Testis (tissue), 3 donors: ENCODE measurements around the gene RASL10A. TPM values are rescaled to one million over a fixed set of nuclear protein-coding genes. Genes with fewer than 3 reads are reported as not detected.
A peak's percentile ranks its signal among the peaks of the same experiment; 100 is the strongest.

Experiments
- DNase-seq: peaks from one replicate; pipeline ENCODE4 v3.0.0-alpha.2; 2019
- H3K27ac ChIP-seq, 2 donors: fragments of 200-600 bp; sonication (generic); one replicate each; pipeline ENCODE4 v1.5.1; 2019
- H3K27me3 ChIP-seq: fragments of 200-600 bp; sonication (generic); one replicate; pipeline ENCODE4 v1.5.1; 2019
- H3K36me3 ChIP-seq: fragments of 200-600 bp; sonication (generic); one replicate; pipeline ENCODE4 v1.5.1; 2017; ENCODE audit warnings: low read depth; ENCODE audit errors: missing control alignments
- H3K4me1 ChIP-seq: fragments of 200-600 bp; sonication (generic); one replicate; pipeline ENCODE4 v1.5.1; 2019
- H3K4me3 ChIP-seq, 2 donors: fragments of 200-600 bp; sonication (generic); one replicate each; pipeline ENCODE4 v1.5.1; 2017 to 2019
- H3K9me3 ChIP-seq: fragments of 200-600 bp; sonication (generic); one replicate; pipeline ENCODE4 v1.5.1; 2017
- POLR2A ChIP-seq: fragments of 450-650 bp; IDR thresholded peaks from one replicate; pipeline ENCODE4 v1.6.1; 2017; ENCODE audit warnings: antibody characterized with exemption, mild to moderate bottlenecking, moderate library complexity
- WGBS, 2 donors: methylation state at CpG; one replicate each; pipeline ENCODE4 v1.1.5; 2018; 5-methylcytosine and 5-hydroxymethylcytosine counted together
- intact Hi-C: fragments of 100-400 bp; cut with DNase I; formaldehyde crosslinking; loops from one replicate; pipeline ENCODE4 v1.15.1; 2023; ENCODE audit warnings: low total_unique reads
- polyA plus RNA-seq: library from polyadenylated mRNA; stranded (reverse); fragments of 350-450 nt; fragmentation: Illumina TruSeq; extraction: RNeasy Lipid Tissue Mini Kit (QIAGEN cat#74804); gene quantifications from one replicate; pipeline ENCODE4 v1.2.3, GENCODE V29; 2014; ENCODE audit warnings: low read depth, low replicate concordance; ENCODE audit not compliant: insufficient read depth
- total RNA-seq, 2 donors: library from RNA; depleted of rRNA; stranded (reverse); fragments of >200 nt; gene quantifications; one replicate each; pipeline ENCODE4 v1.2.3, GENCODE V29; 2016
- TF ChIP-seq, protein P1 (sequence below), 3 experiments: fragments of 450-650 bp in 2 of 3; fragments of 200-600 bp in 1 of 3; sonication (generic) in 1 of 3; IDR thresholded peaks; one replicate each; pipeline ENCODE4 v1.5.1; 2016 to 2019; ENCODE audit warnings: antibody characterized with exemption in 3 of 3, mild to moderate bottlenecking in 2 of 3, moderate library complexity in 1 of 3

Gene RASL10A
- total and polyA plus RNA-seq, 3 donors from 2014 or later, result 2.2 to 10.4 (median 7.1) TPM

- intact Hi-C loops, result no loop called here
- no peak overlapping the region for H3K4me3 ChIP-seq
- H3K27me3 ChIP-seq, result no peaks in the 10 kb centered on the region
- H3K36me3 ChIP-seq, result no peaks in the 10 kb centered on the region
- H3K4me1 ChIP-seq, result peaks cover 64% of the 10 kb centered on the region
- no peaks in the 10 kb centered on the region for H3K9me3 ChIP-seq
- TF ChIP-seq, protein P1, sequence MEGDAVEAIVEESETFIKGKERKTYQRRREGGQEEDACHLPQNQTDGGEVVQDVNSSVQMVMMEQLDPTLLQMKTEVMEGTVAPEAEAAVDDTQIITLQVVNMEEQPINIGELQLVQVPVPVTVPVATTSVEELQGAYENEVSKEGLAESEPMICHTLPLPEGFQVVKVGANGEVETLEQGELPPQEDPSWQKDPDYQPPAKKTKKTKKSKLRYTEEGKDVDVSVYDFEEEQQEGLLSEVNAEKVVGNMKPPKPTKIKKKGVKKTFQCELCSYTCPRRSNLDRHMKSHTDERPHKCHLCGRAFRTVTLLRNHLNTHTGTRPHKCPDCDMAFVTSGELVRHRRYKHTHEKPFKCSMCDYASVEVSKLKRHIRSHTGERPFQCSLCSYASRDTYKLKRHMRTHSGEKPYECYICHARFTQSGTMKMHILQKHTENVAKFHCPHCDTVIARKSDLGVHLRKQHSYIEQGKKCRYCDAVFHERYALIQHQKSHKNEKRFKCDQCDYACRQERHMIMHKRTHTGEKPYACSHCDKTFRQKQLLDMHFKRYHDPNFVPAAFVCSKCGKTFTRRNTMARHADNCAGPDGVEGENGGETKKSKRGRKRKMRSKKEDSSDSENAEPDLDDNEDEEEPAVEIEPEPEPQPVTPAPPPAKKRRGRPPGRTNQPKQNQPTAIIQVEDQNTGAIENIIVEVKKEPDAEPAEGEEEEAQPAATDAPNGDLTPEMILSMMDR (IDR thresholded peaks at IDR 0.05), result no peak
- no peak for TF ChIP-seq POLR2A
- DNase-seq, result no peak
- 60 to 72% methylated on average over 10 to 28 of the region's 28 CpGs for WGBS, 2 donors
- H3K27ac ChIP-seq, result peak overlapping the region; percentile 55 to 64
Observed at GRCh38 chr22:29310065-29310862, 5.2 kb downstream of the RASL10A start.

DNA sequence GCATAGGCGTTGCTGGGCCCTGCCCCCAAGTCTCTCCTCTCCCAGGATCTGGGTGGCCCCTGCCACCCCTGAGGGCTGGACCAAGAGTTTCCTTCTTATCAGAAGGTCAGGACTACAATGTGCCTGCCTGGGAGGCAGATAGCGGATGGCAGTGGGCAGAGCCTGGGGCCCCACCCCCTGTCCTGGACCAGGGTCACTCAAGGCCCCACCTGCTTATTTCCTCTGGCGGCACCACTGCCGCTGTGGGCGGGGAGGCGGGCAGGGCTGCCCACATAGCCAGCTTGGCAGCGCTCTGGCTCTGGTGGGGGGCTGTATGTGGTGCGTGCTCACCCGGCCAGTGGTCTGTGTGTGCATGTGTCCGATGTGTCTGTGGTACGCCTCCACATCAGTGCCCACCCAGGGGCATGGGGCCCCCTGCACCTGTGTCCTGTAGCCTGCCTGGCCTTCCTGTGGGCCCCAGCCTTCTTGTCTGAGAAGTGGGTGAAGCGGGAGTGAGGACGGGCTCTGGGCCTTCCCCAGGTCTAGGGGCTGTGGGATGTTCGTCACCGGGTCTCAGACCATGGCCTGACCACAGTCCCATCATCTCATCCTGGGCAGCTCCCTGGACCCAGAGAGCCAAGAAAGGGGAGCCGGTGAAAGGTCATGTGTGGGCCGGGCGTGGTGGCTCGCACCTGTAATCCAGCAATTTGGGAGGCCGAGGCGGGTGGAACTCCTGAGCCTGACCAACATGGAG lies 6.0 kb downstream of the RASL10A start:
- Histone ChIP-seq H3K27me3 (no peaks in the 10 kb centered on the region), H3K4me3 (no peak overlapping the region), H3K4me1 (peaks cover 61% of the 10 kb centered on the region), H3K9me3 (no peaks in the 10 kb centered on the region), H3K36me3 (no peaks in the 10 kb centered on the region), H3K27ac (peak overlapping the region in 1 of 2 donors; percentile 59)
- no peak for TF ChIP-seq POLR2A
- TF ChIP-seq, protein P1 (IDR thresholded peaks at IDR 0.05), result no peak
- DNase-seq, result peak; percentile 93
- WGBS, 2 donors, result 70 to 87% methylated on average over 12 to 21 of the region's 21 CpGs
- intact Hi-C loops, result no loop called here

DNA sequence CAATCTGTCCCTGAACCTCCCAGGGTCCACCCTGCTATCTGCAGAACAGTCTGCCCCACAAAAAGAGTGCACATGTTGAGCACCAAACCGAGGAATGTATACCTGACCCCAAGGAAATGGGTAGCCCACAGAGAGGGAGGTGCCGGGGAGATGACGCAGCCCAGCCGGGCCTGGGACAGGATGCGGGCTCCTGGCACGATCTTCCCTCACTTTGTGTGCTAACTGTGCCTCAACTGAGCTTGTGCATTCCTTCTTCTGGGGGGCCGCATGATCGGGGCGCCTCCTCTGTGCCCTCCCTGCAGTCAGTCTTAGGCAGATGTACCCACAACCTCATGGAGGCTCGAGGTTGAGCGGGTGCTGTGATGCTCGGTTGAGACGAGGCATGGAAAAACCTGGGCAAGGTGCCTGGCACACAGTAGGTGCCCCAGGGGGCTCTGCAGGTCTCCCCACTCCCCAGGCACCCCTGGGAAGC lies 6.7 kb downstream of the RASL10A start:
- TF ChIP-seq POLR2A, result no peak
- TF ChIP-seq, protein P1 (IDR thresholded peaks at IDR 0.05), result no peak
- 38% methylated on average over 4 to 13 of the region's 13 CpGs for whole genome bisulfite sequencing, 2 donors
- H3K4me3 ChIP-seq, result peak overlapping the region in 1 of 2 donors; percentile 88
- H3K4me1 ChIP-seq, result peaks cover 54% of the 10 kb centered on the region
- H3K27me3 ChIP-seq, result no peaks in the 10 kb centered on the region
- no peak for DNase-seq
- peak overlapping the region in 1 of 2 donors; percentile 54 for H3K27ac ChIP-seq
- intact Hi-C loops, result no loop called here
- no peaks in the 10 kb centered on the region for H3K36me3 ChIP-seq
- no peaks in the 10 kb centered on the region for H3K9me3 ChIP-seq

DNA sequence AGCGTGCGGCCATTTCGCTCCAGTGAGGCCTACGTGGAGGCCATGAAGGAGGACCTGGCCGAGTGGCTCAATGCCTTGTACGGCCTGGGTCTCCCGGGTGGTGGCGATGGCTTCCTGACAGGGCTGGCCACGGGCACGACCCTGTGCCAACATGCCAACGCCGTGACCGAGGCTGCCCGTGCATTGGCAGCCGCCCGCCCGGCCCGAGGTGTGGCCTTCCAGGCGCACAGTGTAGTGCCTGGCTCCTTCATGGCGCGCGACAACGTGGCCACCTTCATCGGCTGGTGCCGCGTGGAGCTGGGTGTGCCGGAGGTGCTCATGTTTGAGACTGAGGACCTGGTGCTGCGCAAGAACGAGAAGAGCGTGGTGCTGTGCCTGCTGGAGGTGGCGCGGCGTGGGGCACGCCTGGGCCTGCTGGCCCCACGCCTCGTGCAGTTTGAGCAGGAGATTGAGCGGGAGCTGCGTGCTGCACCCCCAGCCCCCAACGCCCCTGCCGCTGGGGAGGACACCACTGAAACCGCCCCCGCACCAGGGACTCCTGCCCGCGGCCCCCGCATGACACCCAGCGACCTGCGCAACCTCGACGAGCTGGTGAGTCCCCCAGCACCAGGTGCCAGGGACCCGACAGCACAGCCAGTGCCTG lies 7.2 kb downstream of the RASL10A start:
- Histone ChIP-seq H3K36me3 (no peaks in the 10 kb centered on the region), H3K27ac (peak overlapping the region in 1 of 2 donors; percentile 82), H3K27me3 (no peaks in the 10 kb centered on the region), H3K4me1 (peaks cover 50% of the 10 kb centered on the region), H3K4me3 (peak overlapping the region; percentile 86 to 88), H3K9me3 (no peaks in the 10 kb centered on the region)
- WGBS, 2 donors, result 33 to 40% methylated on average over 4 to 30 of the region's 50 CpGs
- TF ChIP-seq, protein P1 (IDR thresholded peaks at IDR 0.05), result no peak
- TF ChIP-seq POLR2A, result no peak
- DNase-seq, result no peak
- intact Hi-C loops, result no loop called here
